HG02885 (cell line): Measurements from ENCODE around the gene SLC38A2.
A peak's percentile ranks its signal among the peaks of the same experiment; 100 is the strongest.

ENCODE experiments used
- ATAC-seq: cut with Tn5 transposase; IDR thresholded peaks from one replicate; pipeline ENCODE4 v1.9.1; 2021; ENCODE audit warnings: mild to moderate bottlenecking; ENCODE audit not compliant: unreplicated experiment, poor library complexity

SLC38A2 gene

DNA sequence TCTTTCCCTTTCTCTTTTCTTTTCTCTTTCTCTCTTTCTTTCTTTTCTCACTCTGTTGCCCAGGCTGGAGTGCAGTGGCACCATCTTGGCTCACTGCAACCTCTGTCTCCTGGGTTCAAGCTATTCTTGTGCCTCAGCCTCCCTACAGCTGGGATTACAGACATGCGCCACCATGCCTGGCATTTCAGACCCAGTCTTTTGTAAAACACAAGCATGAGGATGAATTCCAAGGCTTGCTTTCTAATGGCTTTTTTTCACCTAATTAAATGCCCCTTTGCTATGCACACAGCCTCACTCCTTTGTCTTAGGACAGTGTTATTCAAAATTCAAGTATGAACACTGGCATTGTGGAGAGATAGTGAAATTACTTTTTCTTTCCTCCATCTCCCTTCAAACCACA is 6.0 kb upstream of the SLC38A2 start:
- no peak for ATAC-seq

DNA sequence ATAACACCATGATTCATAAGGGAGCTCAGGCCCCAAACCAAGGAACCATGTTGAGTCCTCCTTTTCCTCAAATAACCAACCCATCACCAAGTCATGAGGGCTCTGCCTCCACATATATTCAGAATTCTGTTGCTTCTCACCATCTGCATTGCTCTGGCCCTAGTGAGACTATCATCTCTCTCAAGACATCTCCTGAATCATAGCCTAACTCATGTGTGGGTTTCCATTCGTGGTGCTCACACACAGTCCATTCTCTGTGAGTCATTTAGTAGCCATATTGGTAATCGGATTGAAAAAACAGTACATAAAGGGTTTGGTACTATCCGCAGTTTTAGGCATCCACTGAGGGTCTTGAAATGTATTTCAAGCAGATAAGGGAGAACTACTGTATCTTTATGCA is 5.1 kb upstream of the SLC38A2 start:
- ATAC-seq, result no peak

DNA sequence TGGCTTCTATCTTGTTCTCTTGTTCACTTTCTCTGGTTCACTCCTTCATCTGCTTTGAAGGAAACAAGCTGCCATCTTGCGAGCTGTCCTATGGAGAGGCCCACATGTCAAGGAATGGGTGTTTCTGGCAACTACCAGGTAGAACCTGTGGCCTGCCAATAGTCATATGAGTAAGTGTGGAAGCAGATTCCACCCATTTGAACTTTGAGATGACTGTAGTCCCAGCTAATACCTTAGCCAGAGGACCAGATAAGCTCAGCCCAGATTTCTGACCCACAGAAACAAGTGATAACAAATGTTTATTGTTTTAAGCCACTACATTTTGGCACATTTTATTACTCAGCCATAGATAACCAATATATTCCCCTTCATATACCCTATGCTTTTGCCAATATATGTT is 4.0 kb upstream of the SLC38A2 start:
- ATAC-seq, result no peak

DNA sequence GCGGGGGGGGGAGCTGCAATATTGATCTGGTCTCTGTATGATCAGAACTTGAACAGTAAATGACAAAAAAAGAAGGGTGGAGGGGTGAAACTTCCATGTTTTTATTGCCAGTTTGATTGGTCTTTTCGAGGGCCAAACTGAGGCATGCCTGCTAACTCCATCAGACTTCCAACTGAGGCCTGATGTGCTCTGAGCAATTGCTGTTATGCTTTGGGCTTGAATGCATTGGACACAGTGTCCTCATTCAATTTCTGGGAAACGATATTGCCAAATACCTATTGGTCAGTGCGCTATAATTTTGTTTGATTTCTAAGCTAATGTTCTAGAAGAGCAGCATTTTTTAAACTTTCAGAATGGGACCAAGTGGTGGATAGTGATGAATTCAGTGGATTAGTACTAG is 2.1 kb upstream of the SLC38A2 start:
- ATAC-seq, result no peak

DNA sequence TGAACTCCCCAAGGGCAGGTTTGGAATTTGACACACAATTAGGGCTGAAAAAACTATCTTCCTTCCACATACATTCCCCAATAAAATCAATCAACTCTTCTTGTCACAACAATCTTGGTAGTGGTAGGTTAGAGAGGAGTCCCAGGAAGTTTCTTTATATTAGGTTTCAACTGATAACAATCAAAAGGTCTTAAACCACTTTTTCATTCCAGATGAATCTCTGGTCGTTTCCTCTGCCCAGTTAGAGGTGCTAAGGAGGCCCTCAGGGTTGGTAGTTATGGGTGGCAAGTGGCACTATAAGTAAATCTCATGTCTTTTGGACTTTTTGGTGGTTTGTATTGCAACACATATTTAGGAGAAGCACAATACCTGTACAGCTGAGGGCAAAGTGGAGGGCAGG is 1.7 kb upstream of the SLC38A2 start:
- no peak for ATAC-seq

DNA sequence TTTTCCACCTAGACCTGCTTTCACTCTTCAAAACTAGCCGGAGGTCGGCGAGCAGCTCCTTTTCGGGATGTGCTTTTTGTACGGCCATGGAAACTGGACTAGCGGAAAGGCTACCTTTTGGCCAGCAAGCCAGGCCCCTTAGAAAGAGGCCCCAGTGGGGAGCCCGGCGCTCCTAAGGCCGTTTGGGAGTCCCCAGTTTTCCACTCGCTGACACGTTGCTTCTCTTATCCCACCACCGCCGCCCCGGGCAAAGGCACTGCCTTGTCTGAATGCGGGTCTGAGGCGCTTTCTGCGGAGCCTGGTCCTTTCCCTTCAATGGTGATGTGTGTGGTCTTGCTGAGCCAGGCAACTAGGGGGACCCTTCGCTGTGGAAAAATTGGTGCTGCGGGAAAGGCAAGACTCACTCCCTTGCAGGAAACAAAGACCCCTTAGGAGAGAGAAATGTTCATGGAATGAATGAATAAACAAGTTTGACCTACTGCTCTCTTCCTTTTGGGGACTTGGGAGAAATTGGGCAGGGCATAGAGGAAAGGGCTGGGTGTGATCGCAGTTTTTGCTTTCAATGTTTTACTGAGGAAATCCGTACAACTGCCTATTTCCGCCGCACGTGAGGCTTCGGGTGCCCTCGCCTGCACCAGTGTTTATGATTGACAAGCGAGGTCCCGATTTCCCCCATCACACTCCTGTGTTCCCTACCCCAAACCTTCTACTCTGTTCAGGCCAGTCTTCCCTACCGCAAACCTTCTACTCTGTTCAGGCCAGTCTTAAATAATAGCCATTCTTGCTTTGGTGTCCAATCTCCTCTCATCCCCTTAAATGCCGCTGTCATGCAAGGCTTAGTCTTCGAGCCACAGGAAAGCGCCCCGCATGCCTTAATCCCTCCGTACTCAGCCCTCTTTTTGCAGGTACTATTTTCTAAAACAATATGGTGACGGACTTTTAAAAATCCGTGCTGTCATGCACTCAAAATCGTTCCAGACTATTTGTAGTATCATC is 1.0 kb upstream of the SLC38A2 start:
- no peak for ATAC-seq

DNA sequence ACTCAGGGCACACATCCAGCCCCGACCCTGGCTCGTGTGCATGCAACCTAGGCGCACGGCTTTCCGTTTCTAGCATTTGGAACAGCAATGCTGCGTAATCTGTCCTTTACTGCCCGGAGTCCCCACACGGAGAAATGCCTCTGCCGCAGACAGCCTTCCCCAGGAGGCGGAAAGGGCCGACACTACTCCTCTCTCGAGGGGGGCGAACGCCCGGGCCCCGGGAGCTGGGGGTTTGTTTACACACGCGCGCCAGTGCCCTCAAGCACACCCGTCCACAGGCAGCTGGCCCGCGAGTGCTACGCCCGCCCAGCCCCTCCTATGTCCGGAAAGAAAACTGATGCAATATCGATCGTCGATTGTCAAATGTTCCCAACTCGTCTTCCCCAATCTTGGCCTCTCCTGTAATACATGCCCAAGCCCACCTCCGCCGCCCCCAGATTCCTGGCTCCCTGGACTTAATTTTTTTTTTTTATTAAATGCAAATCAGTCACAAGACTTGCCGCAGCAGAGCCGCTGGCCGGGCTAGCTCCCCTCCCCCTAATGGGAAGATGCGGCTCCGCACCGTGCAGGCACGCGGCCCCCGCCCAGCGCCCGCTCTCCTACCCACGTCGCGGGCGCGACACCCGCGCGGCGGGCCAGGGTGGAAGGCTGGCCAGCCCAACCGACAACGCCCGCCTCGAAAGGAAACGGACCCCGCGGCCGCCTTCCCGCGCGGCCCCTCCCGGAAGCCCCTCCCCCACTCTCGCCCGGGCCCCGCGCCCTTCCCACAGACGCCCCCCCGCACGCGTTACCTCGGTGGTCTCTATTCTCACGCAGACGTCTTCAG is 642 bp downstream of the SLC38A2 start:
- ATAC-seq, result peak; percentile 22

DNA sequence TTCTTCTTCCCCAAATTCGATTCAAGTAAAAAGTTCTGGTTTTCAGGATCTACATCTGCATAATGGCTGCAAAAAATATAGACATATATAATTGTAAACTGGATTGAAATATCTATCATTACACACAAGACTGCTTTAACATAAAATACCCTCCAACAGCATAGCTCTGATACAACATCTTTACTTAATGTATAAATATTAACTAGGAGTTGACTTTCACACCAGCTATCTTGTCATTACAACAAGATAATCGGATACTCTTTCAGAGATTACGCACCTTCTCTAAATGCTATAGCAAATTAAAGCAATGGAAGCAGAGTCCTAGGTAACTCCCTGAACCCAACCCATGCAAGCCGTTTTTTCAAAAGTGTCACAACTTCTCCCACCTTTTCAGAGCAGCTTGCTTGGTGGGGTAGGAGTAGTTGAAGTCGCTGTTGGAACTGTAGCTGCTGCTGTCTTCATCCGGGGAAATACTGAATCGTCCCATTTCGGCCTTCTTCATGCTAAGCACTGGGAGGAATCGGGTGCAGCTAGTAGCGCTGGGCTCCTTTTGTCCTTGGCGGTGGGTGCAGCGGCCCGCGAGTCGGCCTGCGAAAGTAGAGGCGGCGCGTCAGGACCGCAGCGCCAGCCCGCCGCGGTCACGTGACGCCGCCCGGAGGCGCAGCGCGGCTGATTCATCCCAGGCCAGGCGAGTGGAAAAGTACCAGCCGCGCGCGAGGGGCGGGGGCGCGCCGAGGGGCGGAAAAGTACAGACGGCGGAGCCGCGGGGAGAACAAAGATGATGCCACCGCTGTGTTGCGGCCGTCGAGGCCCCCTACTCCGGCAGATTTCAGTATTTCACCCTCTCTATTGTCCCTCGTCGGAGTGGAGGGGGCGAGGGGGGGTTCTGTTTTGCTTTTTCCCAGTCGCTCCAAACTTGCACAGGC is 1.5 kb downstream of the SLC38A2 start:
- peak; percentile 61 for ATAC-seq

DNA sequence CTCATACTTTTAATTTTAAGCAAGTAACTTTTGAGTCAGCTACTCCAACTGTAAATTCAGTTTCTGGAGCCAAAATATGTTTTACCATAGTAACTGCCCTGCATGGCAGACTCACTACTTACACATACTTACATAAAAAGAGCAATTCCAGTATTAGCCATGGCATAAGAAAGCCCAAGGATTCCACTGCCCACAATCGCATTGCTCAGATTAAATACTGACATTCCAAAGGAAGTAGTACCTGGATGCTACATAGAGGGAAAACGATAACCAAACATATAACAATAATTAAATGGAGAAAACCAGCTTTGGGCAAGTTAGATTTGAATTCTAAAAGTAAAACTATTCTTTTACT is 2.2 kb downstream of the SLC38A2 start:
- ATAC-seq, result no peak

DNA sequence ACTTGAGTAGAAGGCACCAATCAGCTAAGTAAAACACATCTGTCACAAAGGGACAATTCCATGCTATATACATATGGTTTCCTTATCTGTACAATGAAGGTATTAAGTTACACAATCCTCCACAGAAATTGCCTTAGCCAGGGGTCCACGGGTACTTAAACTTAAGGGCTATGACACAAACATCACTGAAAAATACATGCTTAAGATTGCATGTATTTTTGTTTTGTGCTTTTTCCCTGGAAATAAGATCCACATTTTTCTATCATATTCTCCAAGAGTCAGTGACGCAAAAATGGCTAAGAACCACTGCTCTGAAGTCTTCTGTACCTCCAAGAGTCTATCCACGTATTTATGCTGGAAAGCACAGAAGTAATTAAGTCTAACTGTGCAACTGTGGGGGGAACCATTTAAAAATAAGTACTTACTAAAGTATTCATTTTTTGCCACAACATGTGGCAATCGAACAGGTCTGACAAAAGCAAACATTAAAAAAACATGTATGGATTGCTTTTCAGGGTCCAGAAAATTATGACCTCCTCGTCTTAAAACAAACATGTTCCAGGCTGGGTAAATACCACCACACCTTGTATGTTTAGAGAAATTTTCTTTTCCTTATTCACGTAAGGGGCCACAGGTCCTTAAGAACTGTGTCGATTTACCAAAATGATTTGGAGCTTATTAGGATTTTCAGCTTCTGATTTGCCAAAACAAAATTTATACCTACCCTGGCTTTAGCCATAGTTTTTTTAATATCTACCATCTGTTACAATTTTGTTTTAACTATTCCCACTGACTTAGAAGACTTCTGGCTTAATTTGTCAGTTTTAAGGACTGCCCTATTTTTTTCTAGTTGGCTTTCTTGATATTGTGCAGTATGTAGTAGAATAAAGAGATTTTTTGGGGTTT is 2.8 kb downstream of the SLC38A2 start:
- ATAC-seq, result no peak

DNA sequence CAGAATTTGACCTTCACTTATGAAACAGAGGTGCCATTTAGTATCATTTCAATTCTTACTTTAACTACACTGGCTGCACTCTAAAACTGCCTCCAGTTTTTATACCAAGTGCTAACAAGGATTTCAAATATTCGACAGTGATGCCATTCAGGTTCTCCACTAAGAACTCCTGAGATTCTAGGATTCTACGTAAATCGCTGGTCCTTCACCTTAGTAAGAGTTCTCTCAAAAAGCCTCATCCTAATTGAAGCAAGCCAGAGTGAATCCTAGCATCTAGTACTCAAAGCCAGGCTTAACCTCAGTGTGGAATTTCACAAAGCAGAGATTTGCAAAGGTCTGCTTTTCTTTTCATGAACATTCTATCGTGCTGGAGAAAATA is 3.5 kb downstream of the SLC38A2 start:
- ATAC-seq, result no peak

DNA sequence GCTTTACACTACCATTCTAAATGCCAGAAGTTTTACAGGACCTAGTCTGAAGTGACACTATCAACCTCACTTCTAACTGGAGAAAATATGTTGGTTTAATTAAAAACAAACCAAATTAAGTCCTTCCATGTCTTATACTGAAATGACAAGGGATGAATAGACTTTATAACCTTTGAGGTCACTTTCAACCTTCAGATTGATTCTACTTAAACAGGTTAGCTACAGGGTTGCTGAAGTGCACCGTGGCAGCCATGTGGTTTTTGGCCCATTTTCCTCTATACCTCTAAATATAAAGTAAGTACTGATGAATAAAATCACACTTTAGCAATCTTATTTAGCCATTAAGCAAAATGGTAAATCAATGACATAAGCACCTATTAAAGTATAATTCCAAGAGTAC is 3.9 kb downstream of the SLC38A2 start:
- ATAC-seq, result no peak

DNA sequence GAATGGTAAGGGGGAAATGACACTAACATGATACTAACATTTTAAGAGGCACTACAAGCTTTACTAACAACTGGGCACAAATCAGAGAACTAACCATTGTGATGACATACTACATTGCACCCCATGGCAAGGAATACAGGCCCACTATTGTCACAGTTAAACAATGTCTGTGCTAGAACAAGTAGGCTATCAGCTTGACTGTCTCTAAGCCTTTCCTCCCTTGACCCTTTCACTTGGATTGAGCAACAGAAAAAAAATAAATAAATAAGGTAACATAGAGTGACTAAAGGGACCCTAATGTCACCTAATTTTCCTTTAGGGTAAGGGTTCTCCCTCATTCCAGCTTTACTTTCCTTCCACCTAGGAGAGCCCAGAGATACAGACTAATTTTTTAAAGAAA is 4.4 kb downstream of the SLC38A2 start:
- ATAC-seq, result no peak

DNA sequence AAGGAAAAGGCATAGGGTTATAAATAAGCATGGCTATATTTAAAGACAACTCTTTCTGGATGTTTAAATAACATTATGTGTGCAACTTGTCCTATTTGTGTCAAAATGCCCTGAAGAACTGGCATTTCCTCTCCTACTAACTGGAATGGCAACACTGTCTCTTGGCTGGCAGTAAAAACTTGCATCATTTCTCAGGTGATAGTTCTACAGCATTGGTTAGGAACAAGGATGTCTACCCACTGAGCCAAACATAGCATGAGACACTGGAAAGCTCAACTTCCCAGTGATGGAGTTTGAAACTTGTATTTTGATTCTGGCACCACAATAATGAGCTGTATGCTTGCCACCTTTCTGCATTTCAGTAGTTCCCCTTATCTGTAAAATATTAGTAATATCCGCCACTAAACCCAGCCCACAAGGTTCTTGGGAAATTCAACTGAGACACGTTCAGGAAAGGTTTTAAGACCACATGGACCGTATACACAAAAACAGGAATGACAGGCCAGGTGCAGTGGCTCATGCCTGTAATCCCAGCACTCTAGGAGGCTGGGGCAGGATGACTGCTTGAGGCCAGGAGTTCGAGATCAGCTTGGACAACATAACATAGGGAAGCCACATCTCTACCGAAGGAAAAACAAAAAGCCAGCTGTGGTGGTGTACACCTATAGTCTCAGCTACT is 5.1 kb downstream of the SLC38A2 start:
- ATAC-seq, result no peak

DNA sequence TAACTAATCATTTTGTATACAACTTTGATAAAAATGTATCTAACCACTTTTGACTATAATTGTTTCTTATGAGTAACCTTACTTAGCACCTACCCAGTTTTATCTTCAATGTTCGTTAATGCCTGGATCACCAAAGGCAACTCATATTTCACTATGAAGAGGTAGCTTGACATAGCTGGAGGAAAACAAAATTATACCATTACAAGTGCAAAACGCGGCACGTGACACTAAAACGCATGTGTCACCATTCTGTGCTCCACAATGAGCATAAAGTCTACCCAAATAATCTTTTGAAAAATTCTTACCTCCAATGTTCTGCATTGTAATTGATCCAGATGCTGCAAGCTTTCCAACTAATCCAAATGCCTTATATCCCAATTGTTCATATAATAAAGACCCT is 5.8 kb downstream of the SLC38A2 start:
- ATAC-seq, result no peak

DNA sequence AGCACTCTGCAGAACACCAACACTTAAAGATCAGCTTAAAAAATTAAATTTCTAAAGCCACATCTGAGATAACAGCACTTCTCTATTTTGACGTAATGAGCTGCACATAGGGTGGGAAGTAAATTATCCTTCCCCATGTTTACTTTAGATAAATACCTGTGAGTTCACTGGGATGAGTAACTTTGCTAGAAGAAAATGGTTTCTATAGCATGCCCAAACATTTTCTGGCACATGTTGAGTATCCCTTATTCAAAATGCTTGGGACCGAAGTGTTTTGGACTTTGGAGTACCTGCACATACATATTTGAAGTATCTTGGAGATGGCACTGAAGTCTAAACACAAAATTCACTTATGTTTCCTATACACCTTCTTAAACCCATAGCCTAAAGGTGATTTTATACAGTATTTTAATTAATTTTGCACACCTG is 6.6 kb downstream of the SLC38A2 start:
- ATAC-seq, result no peak

DNA sequence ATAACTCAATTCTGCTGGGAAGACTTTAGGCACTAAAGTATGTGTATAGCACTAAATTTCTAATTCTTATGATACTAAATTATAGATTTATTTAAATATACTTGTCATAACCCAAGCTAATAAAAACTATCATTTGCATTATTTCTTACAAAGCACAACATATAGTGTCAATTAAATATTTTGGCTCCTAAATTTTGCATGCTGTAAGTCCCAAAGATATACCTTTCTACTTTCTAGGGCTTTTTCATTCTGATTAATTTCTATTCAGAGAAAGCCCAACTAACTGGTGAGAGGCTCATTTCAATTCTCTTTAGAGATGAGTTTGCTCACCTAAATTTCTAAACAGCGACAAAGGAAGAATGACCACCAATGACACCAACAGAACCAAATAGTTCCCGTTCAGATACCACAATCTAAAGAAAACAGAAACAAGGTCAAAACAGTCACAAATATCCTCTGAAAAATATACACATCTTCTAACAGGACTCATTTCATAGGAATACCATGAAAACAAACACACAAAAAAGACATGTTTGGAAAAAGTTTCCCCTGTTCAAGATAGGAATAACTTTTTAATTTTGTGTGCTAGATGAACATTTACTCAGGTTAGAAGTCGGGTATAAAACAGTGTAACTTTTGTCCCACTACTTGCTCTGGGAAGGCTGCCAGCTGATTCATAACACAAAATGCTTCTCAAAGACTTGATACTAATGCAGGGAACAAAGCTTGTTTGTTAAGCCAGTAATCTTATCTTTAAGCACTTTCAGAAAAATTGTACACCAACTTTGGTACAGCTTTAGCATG is 7.6 kb downstream of the SLC38A2 start:
- ATAC-seq, result no peak

DNA sequence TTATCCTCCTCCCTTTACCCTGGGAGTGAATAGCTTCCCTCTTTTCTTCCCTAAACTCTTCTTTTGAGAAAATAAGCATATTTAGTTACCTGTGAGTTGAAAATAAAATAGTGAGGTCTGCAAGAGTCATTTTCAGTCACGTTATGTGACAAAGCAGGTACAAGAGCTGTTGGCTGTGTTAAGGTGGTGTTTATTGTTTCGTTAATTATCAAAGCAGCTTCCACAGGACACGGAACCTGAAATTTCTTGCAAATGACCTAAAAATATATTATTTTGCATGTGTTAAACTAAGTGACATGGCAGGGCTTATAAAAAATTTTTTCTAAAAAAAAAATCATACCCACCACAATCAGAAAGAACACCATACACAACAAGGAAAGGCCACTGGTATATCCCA is 8.3 kb downstream of the SLC38A2 start:
- ATAC-seq, result no peak
